OCI-LY7 (cell line): Measurements from ENCODE around the gene C18orf54.
"Not testable (repeated sequence)": the region's sequence is repeated elsewhere in the genome, so short reads cannot be mapped to it uniquely, and the experiment has no call there.

Experiments
- CTCF ChIP-seq: fragments of 200-600 bp; sonication (generic); conservative IDR thresholded peaks from 2 replicates; pipeline ENCODE4 v1.5.1; 2014; ENCODE audit warnings: mild to moderate bottlenecking, antibody characterized with exemption, low read length, moderate library complexity, mixed read lengths
- EZH2phosphoT487 ChIP-seq: fragments of 200-600 bp; sonication (generic); IDR thresholded peaks from 2 replicates; pipeline ENCODE4 v1.6.1; 2018; ENCODE audit warnings: low read depth, borderline replicate concordance, mild to moderate bottlenecking, mixed run types, antibody characterized with exemption, low read length, moderate library complexity, mixed read lengths

- TF ChIP-seq CTCF, EZH2phosphoT487: not testable (repeated sequence)
Measured at GRCh38 chr18:54386800-54387495, 29.2 kb downstream of the C18orf54 start.
